Measurements from ENCODE around the gene GALNT2.

Gene GALNT2

DNA sequence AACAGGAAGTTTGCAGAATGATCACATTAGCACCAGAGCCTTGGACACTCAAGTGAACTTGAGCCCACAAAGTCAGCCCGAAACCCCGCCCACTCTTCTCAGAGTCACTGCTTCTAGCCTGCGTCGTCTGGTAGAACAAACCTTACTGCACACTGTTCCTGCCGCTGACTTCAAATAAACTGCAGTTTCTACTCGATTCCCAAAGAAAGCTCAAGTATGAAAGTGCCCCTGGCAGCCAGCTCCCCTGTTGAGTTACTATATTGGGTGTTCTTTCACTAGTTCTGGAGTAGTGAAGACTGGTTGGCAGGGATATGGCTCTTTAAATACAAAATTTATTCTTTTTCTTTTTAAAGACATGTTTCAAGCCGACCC is 164.7 kb downstream of the GALNT2 start:
- TF ChIP-seq ZFX (IDR thresholded peaks at IDR 0.05; ENCODE audit: borderline replicate concordance): no peak
- no peak for TF ChIP-seq CTCF (IDR thresholded peaks at IDR 0.05)
- no peak overlapping the region for H3K27ac ChIP-seq

DNA sequence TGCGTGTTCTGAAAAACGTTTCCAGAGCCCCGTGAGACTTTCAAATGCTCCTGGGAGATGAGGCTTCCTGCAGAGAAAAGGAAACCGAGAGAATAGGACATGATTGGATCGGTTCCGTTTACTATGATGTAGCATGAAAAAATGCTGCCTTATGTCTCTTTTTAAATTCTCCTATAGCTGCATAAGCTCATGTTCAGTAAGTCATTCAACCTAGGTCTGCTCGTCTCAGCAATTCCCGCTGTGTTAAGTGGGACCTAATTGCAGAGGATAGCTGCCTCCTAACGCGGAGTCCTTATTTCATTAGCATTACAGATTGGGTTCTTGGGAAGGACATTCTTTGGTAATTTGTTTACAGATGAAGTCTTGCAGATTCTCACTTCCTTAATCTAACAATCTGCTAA is 165.3 kb downstream of the GALNT2 start:
- no peak overlapping the region for H3K27ac ChIP-seq
- TF ChIP-seq ZFX (IDR thresholded peaks at IDR 0.05; ENCODE audit: borderline replicate concordance): no peak
- TF ChIP-seq CTCF (IDR thresholded peaks at IDR 0.05): no peak

DNA sequence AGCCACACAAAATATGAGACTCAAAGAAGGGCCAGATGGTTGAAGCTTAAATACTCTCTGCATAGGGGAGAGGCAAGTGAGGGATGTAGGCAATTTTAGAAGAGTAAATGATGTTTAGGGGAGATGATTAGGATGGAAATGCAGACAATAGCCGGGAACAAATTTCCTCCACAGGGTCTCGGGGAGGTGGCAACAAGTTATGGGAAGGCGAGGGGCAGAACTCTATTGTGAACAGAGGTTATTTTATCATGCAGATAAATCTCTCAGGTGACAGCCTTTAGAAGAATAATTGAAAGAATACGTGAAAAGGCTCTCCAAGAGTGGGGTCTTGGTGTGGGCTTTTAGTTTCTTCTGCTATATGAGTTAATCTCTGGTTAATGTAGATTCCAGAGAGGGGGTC is 166.7 kb downstream of the GALNT2 start:
- H3K27ac ChIP-seq: no peak overlapping the region
- no peak for TF ChIP-seq ZFX (IDR thresholded peaks at IDR 0.05; ENCODE audit: borderline replicate concordance)
- no peak for TF ChIP-seq CTCF (IDR thresholded peaks at IDR 0.05)

- no peak for TF ChIP-seq ZFX (IDR thresholded peaks at IDR 0.05; ENCODE audit: borderline replicate concordance)
- no peak for TF ChIP-seq CTCF (IDR thresholded peaks at IDR 0.05)
- no peak overlapping the region for H3K27ac ChIP-seq
Measured at GRCh38 chr1:230235876-230236275, 168.8 kb downstream of the GALNT2 start.

DNA sequence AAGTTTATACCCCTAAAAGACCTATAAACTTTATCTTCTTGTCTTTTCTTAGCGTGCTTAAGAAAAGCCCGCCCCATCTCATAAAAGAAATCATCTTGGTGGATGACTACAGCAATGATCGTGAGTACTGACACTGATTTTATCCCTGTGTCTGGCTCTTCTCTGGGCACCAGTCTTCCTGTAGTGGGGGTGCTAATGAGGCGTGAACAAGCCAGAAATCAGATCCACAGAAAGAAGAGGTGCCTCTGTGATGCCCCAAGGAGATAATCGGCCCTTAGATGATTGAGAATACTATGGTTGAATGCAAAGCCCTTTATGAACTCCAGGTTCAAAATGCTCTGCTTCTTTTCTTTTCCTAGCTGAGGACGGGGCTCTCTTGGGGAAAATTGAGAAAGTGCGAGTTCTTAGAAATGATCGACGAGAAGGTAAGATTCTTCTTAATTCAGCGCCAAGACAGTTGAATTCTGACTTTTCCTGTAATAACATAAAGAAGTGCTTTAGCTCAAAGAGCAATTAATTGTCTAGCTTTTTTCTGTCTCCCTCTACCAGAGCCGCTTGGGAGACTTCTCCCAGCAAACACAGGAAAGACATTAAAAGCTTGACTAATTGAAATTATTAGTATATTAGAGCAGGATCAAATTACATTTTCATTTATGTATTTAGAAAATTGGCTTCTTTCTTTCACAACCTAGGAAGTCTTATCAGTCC is 169.4 kb downstream of the GALNT2 start:
- H3K27ac ChIP-seq: no peak overlapping the region
- TF ChIP-seq CTCF (IDR thresholded peaks at IDR 0.05) (no peak), ZFX (IDR thresholded peaks at IDR 0.05; ENCODE audit: borderline replicate concordance) (no peak)

- H3K27ac ChIP-seq: no peak overlapping the region
- TF ChIP-seq ZFX (IDR thresholded peaks at IDR 0.05; ENCODE audit: borderline replicate concordance) (no peak), CTCF (IDR thresholded peaks at IDR 0.05) (no peak)
Measured at GRCh38 chr1:230237009-230237370, 170.0 kb downstream of the GALNT2 start.

GRCh38 chr1:230237805-230238204 is 170.8 kb downstream of the GALNT2 start:
- TF ChIP-seq CTCF (IDR thresholded peaks at IDR 0.05) (no peak), ZFX (IDR thresholded peaks at IDR 0.05; ENCODE audit: borderline replicate concordance) (no peak)
- no peak overlapping the region for H3K27ac ChIP-seq
